ENCODE results near the gene INPP5A.
"Not testable (repeated sequence)": the region's sequence is repeated elsewhere in the genome, so short reads cannot be mapped to it uniquely, and the experiment has no call there.

Gene INPP5A

DNA sequence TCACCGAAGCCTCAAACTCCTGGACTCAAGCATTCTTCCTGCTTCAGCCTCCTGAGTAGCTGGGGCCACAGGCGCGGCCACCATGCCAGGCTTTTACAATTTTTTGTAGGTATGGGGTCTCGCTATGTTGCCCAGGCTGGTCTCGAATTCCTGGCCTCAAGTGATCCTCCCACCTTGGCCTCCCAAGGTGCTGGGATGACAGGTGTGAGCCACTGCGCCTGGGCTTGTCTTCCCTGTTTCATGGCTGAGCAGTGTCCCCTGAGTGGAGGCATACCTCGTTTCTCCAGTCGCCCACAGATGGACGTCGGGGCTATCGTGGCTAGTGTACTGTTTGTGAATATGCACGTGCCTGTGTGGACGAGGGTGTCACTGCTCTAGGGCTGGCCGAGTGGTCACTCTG lies 11.3 kb downstream of the INPP5A start:
- DNase-seq (ENCODE audit: low read depth in 3 of 3) = no peak

DNA sequence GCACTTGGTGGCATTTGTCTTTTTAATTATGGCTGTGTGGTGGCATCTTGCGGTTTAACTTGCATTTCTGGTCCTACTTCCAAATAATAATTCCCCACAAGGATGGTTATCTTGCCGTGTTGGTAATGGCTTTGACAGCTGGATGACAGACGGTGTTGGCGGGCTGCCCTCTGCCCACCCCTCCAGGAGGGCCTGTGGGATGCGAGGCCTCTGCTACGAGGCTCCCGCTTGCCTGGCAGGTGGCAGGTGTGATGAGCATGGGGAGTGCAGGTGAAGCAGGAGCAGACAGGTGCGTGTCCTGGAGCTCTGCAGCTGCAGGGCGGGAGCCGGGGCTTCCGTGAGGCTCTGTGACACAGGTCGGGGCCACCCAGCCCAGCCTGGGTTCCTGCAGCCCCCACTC lies 11.8 kb downstream of the INPP5A start:
- no peak for DNase-seq (ENCODE audit: low read depth in 3 of 3)

- no peak for DNase-seq (ENCODE audit: low read depth in 3 of 3)
These were observed 12.9 kb downstream of the INPP5A start for GRCh38 chr10:132550366-132551092.

DNA sequence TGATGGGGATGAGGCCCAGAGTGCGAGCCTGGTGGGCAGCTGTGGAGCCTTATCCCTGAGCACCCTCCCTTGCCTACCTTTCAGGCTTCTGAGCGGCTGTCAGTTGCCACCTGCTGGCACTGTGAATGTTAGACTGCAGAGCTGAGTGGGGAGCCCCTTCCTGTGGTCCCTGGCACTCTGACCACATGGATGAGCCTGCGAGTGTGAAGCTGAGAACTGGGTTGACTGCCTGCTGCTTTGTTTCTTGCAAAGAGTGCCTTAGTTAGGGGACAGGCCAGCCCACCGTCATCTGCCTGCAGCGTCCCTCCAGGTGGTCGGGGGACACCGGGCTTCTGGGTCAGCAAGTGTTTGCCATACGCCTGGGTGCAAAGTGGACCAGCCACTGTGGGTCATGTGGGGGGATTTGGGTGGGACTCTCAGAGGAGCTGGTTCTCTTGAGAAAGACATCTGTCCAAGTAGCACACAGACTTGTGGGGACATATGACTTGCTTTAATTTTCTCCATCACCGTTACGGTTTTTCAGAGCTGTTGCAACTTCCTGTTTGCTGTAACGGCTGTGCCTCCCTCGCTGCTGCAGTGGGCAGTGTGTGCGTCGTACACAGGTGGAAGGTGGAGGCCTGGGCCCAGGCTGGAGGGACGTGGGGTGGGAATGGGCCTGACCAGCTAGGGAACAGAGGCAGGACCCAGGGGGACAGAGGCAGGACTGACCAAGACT lies 13.7 kb downstream of the INPP5A start:
- no peak for DNase-seq (ENCODE audit: low read depth in 3 of 3)

DNA sequence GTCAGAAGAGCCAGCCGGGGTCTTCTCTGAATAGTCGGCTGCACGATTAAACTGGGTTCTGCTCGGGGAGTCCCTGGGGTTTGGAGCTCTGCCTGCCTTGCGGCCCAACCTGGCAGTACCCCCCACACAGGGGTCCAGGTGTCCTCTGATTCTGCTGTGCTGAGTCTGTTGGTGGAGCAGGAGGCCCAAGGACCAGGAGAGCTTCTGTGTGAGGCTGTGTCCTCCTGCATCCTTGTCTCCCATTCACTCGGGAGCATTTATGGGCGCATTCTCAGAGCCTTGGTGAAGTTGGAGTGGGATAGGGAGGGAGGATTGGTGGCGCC lies 14.2 kb downstream of the INPP5A start:
- DNase-seq (ENCODE audit: low read depth in 3 of 3) = no peak

- not testable (repeated sequence) for DNase-seq (ENCODE audit: low read depth in 3 of 3)
These were observed 15.0 kb downstream of the INPP5A start for GRCh38 chr10:132552635-132553034.

DNA sequence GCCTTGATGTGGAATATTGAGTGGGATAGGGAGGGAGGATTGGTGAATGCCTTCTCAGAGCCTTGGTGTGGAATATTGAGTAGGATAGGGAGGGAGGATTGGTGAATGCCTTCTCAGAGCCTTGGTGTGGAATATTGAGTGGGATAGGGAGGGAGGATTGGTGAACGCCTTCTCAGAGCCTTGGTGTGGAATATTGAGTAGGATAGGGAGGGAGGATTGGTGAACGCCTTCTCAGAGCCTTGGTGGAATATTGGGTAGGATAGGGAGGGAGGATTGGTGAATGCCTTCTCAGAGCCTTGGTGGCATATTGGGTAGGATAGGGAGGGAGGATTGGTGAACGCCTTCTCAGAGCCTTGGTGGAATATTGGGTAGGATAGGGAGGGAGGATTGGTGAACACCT lies 16.0 kb downstream of the INPP5A start:
- not testable (repeated sequence) for DNase-seq (ENCODE audit: low read depth in 3 of 3)

DNA sequence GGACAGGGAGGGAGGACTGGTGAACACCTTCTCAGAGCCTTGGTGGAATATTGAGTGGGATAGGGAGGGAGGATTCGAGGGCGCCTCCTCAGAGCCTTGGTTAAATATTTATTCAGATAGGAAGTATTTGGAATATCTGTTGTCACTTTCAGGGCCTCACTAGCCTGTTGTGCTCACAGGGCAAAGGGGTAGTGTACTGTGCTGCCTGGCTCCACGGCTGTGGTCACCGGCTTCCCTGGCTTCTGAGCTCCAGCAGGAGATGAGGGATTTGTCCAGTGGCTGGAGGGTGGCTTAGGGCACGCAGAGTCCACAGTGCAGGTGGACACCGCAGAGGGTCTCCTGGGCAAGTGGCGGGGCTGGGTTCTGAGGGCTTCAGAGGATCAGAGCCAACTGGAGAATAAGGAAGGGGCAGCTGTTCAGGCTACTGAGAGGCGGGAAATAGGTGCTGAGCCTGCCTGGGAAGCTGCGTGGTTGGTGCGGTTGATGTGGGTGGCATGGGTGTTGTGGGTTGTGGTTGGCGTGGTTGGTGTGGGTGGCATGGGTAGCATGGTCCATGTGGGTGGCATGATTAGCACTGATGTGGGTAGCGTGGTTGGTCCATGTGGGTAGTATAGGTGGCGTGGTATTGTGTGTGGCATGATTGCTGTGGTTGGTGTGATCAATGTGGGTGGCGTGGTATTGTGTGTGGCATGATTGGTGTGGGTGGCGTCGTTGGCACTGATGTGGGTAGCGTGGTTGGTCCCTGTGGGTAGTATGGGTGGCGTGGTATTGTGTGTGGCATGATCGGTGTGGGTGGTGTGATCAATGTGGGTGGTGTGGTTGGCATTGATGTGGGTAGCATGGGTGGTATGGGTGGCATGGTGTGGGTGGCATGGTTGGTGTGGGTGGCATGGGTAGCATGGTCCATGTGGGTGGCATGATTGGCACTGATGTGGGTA lies 16.7 kb downstream of the INPP5A start:
- DNase-seq (ENCODE audit: low read depth in 3 of 3) = no peak

DNA sequence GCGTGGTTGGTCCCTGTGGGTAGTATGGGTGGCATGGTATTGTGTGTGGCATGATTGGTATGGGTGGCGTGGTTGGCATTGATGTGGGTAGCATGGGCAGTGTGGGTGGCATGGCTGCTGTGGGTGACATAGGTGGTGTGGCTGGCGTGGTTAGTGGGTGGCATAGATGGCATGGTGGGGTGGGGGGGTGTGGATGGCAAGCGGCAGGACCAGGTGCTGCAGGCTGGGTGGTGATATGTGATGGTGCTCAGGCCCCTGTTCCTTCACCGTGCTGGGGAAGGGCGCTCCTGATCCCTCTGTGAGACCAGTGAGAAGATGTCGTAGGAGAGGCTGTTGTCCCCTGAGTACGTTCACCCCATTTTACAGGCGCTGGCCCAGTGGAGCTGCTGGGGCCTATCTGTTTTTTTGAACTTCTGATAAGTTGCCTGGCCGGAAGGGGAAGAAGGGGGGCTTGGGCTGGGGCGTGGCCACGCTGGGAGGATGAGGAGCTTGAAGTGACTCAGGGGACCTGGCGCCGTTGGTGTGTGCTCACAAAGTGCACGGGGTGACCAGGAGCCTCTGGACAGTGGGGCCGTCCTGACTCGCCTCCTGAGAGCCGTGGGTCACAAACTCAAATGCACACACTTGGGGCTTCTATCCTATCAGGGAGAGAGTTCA lies 17.5 kb downstream of the INPP5A start:
- no peak for DNase-seq (ENCODE audit: low read depth in 3 of 3)

GRCh38 chr10:132555648-132556575 lies 18.3 kb downstream of the INPP5A start:
- no peak for DNase-seq (ENCODE audit: low read depth in 3 of 3)

- DNase-seq (ENCODE audit: low read depth in 3 of 3) = no peak
These were observed 19.4 kb downstream of the INPP5A start for GRCh38 chr10:132556994-132557441.

- no peak for DNase-seq (ENCODE audit: low read depth in 3 of 3)
These were observed 20.3 kb downstream of the INPP5A start for GRCh38 chr10:132557696-132558515.

GRCh38 chr10:132558516-132559413 lies 21.2 kb downstream of the INPP5A start:
- DNase-seq (ENCODE audit: low read depth in 3 of 3) = no peak

- DNase-seq (ENCODE audit: low read depth in 3 of 3) = no peak
These were observed 22.0 kb downstream of the INPP5A start for GRCh38 chr10:132559538-132559937.

- no peak for DNase-seq (ENCODE audit: low read depth in 3 of 3)
These were observed 22.7 kb downstream of the INPP5A start for GRCh38 chr10:132560241-132560731.

GRCh38 chr10:132562177-132562915 lies 24.8 kb downstream of the INPP5A start:
- no peak for DNase-seq (ENCODE audit: low read depth in 3 of 3)

DNA sequence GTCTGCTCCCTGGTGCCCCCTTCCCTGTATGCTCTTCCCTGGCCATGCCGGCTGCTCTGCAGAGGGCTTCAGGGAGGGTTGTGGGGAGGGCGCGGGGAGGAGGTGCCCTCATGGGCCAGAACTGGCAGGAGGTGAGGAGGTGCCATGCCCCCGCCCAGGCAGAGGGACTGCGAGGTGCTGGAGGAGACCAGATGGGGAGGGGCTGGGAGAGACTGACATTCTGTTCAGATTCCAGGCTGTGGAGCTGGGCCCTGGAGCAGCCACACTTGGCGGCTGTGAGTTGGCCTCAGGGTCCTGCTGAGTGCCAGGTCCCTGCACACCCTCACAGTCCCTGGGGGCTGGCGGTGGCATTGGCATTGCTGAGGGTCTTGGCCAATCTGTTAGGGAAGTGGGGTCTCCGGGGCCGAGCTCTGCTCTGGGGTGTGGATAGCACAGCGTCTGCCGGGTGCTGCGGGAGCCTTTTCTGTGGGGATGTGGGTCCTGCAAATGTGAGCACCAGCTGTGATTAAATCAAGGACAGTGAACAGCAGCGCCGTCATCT lies 25.4 kb downstream of the INPP5A start:
- DNase-seq (ENCODE audit: low read depth in 3 of 3) = no peak
